Fibroblast of skin of scalp (primary cell): Measurements from ENCODE around the gene ARPC4.
A peak's percentile ranks its signal among the peaks of the same experiment; 100 is the strongest.
"Not testable (repeated sequence)": the region's sequence is repeated elsewhere in the genome, so short reads cannot be mapped to it uniquely, and the experiment has no call there.

Experiments
- DNase-seq: peaks from one replicate; pipeline ENCODE4 v3.0.0-alpha.2; 2013

Gene ARPC4

GRCh38 chr3:9825451-9826040 lies 32.7 kb downstream of the ARPC4 start:
- DNase-seq: no peak

- peak; percentile 22 for DNase-seq
Observed at GRCh38 chr3:9826815-9827573, 34.1 kb downstream of the ARPC4 start.

GRCh38 chr3:9828801-9829755 lies 36.2 kb downstream of the ARPC4 start:
- no peak for DNase-seq

GRCh38 chr3:9831253-9831652 lies 38.4 kb downstream of the ARPC4 start:
- DNase-seq: no peak

- DNase-seq: no peak
Observed at GRCh38 chr3:9833078-9833477, 40.2 kb downstream of the ARPC4 start.

- no peak for DNase-seq
Observed at GRCh38 chr3:9834520-9835380, 41.9 kb downstream of the ARPC4 start.

- DNase-seq: no peak
Observed at GRCh38 chr3:9837701-9838582, 45.1 kb downstream of the ARPC4 start.

GRCh38 chr3:9838856-9839255 lies 46.0 kb downstream of the ARPC4 start:
- no peak for DNase-seq

GRCh38 chr3:9841015-9841414 lies 48.1 kb downstream of the ARPC4 start:
- DNase-seq: no peak

- peak; percentile 96 for DNase-seq
Observed at GRCh38 chr3:9843715-9844438, 51.0 kb downstream of the ARPC4 start, which contains the start of gene RPUSD3. RPUSD3 (minus strand) TSS chr3:9844008; CDS start chr3:9843990, 18 bp downstream.

- no peak for DNase-seq
Observed at GRCh38 chr3:9846231-9846630, 53.3 kb downstream of the ARPC4 start.

- no peak for DNase-seq
Observed at GRCh38 chr3:9846931-9847488, 54.1 kb downstream of the ARPC4 start.

- DNase-seq: not testable (repeated sequence)
Observed at GRCh38 chr3:9847870-9848269, 55.0 kb downstream of the ARPC4 start.

GRCh38 chr3:9848860-9849259 lies 56.0 kb downstream of the ARPC4 start:
- peak; percentile 32 for DNase-seq

GRCh38 chr3:9851383-9851782 lies 58.5 kb downstream of the ARPC4 start:
- DNase-seq: not testable (repeated sequence)

GRCh38 chr3:9851926-9852325 lies 59.0 kb downstream of the ARPC4 start:
- DNase-seq: not testable (repeated sequence)

- DNase-seq: no peak
Observed at GRCh38 chr3:9852528-9852927, 59.6 kb downstream of the ARPC4 start.

- DNase-seq: not testable (repeated sequence)
Observed at GRCh38 chr3:9854291-9854940, 61.5 kb downstream of the ARPC4 start.

- no peak for DNase-seq
Observed at GRCh38 chr3:9855594-9855993, 62.7 kb downstream of the ARPC4 start.
